ENCODE results near the gene SND1. TPM values are rescaled to one million over a fixed set of nuclear protein-coding genes. Genes with fewer than 3 reads are reported as not detected.

SND1 gene
- total RNA-seq, 6 experiments from 2014 or later: 77.5 to 150 (median 126) TPM

DNA sequence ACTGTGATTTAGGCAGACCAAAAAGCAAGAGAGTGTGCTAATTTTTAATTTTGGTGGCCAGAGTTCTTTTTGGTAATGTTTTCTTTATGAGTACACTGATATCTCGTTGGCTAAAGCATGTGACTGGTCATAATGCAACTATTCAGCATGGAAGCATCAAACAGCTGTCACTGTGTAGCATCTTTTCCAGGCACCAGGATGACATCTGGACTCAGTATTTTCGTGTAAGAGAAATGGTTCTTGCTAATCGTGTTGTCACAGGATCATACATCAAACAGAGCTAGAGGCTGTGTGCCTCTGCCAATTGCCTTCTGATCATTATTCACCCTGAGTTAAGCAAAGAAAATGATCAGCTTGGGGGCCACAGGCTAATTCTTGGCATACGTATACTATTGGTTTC, 118.9 kb downstream of the SND1 start:
- no peak overlapping the region for H3K27ac ChIP-seq
- TF ChIP-seq, protein P1, sequence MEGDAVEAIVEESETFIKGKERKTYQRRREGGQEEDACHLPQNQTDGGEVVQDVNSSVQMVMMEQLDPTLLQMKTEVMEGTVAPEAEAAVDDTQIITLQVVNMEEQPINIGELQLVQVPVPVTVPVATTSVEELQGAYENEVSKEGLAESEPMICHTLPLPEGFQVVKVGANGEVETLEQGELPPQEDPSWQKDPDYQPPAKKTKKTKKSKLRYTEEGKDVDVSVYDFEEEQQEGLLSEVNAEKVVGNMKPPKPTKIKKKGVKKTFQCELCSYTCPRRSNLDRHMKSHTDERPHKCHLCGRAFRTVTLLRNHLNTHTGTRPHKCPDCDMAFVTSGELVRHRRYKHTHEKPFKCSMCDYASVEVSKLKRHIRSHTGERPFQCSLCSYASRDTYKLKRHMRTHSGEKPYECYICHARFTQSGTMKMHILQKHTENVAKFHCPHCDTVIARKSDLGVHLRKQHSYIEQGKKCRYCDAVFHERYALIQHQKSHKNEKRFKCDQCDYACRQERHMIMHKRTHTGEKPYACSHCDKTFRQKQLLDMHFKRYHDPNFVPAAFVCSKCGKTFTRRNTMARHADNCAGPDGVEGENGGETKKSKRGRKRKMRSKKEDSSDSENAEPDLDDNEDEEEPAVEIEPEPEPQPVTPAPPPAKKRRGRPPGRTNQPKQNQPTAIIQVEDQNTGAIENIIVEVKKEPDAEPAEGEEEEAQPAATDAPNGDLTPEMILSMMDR (IDR thresholded peaks at IDR 0.05): no peak
- TF ChIP-seq POLR2A (IDR thresholded peaks at IDR 0.05): no peak
- no peaks in the 10 kb centered on the region for H3K27me3 ChIP-seq
- no peaks in the 10 kb centered on the region for H3K9me3 ChIP-seq
- H3K4me3 ChIP-seq: no peak overlapping the region
- ATAC-seq: no peak
- H3K36me3 ChIP-seq: no peaks in the 10 kb centered on the region
- WGBS (ENCODE audit: insufficient coverage, low coverage, low lambda C conversion rate, missing lambda C conversion rate): 65% methylated on average over 4 of the region's 4 CpGs
- H3K4me1 ChIP-seq: no peaks in the 10 kb centered on the region
- intact Hi-C loops (cut with DNase I): no loop called here
- no peak for DNase-seq

DNA sequence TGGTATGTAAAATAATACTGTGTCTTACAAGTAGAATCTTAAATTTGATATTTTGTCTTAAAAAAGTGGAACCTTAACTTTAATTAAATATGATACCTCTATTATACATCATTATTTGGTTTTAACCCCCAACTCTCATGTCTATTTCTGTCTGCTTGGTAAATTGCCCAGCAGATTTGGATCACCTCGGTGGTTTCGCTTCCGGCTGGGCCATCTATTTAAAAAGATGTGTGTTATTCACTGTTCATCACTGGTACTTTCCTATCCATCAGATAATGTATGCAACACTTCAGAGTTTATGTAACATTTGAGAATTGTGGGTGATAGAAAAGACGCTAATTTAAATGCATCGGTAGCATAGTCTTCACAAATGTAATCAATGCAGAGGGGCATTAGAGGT, 119.7 kb downstream of the SND1 start:
- H3K27ac ChIP-seq: no peak overlapping the region
- no peaks in the 10 kb centered on the region for H3K36me3 ChIP-seq
- DNase-seq: no peak
- no peaks in the 10 kb centered on the region for H3K9me3 ChIP-seq
- no peaks in the 10 kb centered on the region for H3K4me1 ChIP-seq
- H3K4me3 ChIP-seq: no peak overlapping the region
- 84% methylated on average over 5 of the region's 5 CpGs for WGBS (ENCODE audit: insufficient coverage, low coverage, low lambda C conversion rate, missing lambda C conversion rate)
- TF ChIP-seq POLR2A (IDR thresholded peaks at IDR 0.05): no peak
- TF ChIP-seq, protein P1 (IDR thresholded peaks at IDR 0.05): no peak
- intact Hi-C loops (cut with DNase I): no loop called here
- H3K27me3 ChIP-seq: no peaks in the 10 kb centered on the region
- no peak for ATAC-seq

DNA sequence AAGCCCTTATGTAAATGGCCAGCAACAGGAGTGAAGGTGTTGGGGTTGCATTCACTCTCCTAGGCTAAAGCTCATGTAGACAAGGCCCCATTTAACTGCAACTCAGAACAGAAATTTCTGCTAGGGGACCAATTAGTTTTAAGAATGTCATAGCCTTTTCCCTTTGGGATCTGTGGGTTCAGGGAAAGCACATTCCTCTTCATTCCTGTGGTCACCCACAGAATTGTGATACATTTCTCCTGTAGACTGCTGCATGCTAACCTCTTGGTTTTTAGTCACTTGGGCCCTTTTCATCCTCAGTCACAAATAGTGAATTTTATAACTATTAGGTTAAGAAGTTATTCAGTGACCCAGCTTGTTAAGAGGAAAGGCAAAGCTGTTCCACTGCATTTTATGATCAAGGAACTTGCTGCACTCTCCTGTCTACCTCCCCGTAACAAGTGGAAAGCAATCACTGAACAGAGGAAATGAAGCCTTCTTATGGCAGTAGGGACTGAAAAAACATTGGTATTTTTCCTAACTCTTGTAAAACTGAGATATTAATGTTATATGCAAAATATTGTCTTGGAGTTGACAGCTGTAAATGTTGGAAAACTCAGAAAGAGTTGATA, 124.9 kb downstream of the SND1 start:
- no peak for TF ChIP-seq POLR2A (IDR thresholded peaks at IDR 0.05)
- TF ChIP-seq, protein P1 (IDR thresholded peaks at IDR 0.05): no peak
- Histone ChIP-seq H3K9me3 (no peaks in the 10 kb centered on the region), H3K27ac (no peak overlapping the region), H3K36me3 (no peaks in the 10 kb centered on the region), H3K4me1 (no peaks in the 10 kb centered on the region), H3K4me3 (no peak overlapping the region), H3K27me3 (no peaks in the 10 kb centered on the region)
- DNase-seq: no peak
- intact Hi-C loops (cut with DNase I): no loop called here
- no peak for ATAC-seq
- 100% methylated on average over 1 of the region's 1 CpG for WGBS (ENCODE audit: insufficient coverage, low coverage, low lambda C conversion rate, missing lambda C conversion rate)

DNA sequence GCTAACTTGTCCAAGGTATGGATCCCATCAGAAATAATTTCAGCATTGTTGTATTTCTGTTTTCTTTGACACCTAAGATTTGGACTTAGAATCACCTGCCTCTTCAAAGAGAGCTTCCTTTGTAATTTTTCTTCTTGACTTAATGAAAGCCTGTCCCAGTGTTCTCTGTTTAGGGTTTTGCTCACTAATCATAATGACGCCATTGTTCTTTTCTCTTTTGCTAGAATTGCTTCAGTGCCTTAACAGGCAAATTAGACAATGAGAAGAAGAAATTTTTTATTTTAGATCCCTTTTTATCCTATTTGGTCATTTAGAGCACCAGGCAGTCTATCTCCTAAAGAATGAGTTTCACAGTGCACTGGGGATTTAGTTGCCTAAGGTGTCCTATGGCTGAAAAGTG, 128.5 kb downstream of the SND1 start:
- no peak for TF ChIP-seq POLR2A (IDR thresholded peaks at IDR 0.05)
- TF ChIP-seq, protein P1 (IDR thresholded peaks at IDR 0.05): no peak
- intact Hi-C loops (cut with DNase I): no loop called here

DNA sequence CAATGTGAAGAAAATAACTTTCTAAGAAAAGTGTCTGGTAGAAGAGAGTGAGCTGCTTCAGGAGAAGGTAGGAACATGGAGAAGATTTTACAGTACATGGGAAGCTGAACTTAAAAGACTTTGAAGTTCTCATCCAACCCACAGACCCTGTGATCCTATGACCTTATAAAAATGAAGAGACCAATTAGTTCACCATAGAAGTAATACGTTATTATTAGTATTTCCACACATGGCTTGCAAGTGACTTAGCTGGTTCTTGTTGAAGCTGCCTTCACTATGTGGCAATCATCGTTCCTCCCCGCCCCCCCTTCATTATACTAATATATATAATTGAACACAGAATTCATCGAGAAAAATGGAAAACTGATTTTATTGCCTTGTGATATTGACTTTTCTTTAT, 129.1 kb downstream of the SND1 start:
- WGBS (ENCODE audit: insufficient coverage, low coverage, low lambda C conversion rate, missing lambda C conversion rate): 55% methylated on average over 4 of the region's 4 CpGs
- Histone ChIP-seq H3K27ac (no peak overlapping the region), H3K4me1 (no peaks in the 10 kb centered on the region), H3K4me3 (no peak overlapping the region), H3K27me3 (no peaks in the 10 kb centered on the region), H3K36me3 (no peaks in the 10 kb centered on the region), H3K9me3 (no peaks in the 10 kb centered on the region)
- no peak for ATAC-seq
- no peak for DNase-seq
- TF ChIP-seq POLR2A (IDR thresholded peaks at IDR 0.05): no peak
- TF ChIP-seq, protein P1 (IDR thresholded peaks at IDR 0.05): no peak
- intact Hi-C loops (cut with DNase I): no loop called here

More for the DNA sequence above, 128.5 kb downstream of the SND1 start:
- Histone ChIP-seq H3K27ac (no peak overlapping the region), H3K36me3 (no peaks in the 10 kb centered on the region), H3K4me3 (no peak overlapping the region), H3K4me1 (no peaks in the 10 kb centered on the region), H3K9me3 (no peaks in the 10 kb centered on the region), H3K27me3 (no peaks in the 10 kb centered on the region)
- 78% methylated on average over 1 of the region's 1 CpG for WGBS (ENCODE audit: insufficient coverage, low coverage, low lambda C conversion rate, missing lambda C conversion rate)
- no peak for ATAC-seq
- no peak for DNase-seq

Measured in right lobe of liver (tissue), 6 donors.